Breast epithelium (tissue), 3 donors: ENCODE measurements around the gene KCND2.

Experiments used
- CTCF ChIP-seq, 3 donors: fragments of 450-650 bp; IDR thresholded peaks; one replicate each; pipeline ENCODE4 v1.5.1; 2016 to 2017; ENCODE audit warnings: antibody characterized with exemption in 3 of 3, mild to moderate bottlenecking in 3 of 3, moderate library complexity in 3 of 3
- POLR2A ChIP-seq: fragments of 450-650 bp; IDR thresholded peaks from one replicate; pipeline ENCODE4 v1.6.1; 2016; ENCODE audit warnings: antibody characterized with exemption, mild to moderate bottlenecking, moderate library complexity
- POLR2AphosphoS5 ChIP-seq, 3 donors: sonication (generic); formaldehyde crosslinking; IDR thresholded peaks; one replicate each; pipeline ENCODE4 v1.6.1; 2017; ENCODE audit warnings: antibody characterized with exemption in 3 of 3

GRCh38 chr7:120521761-120522737 is 249.1 kb downstream of the KCND2 start:
- TF ChIP-seq POLR2A (no peak), CTCF (IDR thresholded peaks at IDR 0.05) (no peak), POLR2AphosphoS5 (IDR thresholded peaks at IDR 0.05) (no peak)
